RPMI7951 (cell line): ENCODE results near the gene PRKCI. TPM values are rescaled to one million over a fixed set of nuclear protein-coding genes. Genes with fewer than 3 reads are reported as not detected.
"Not testable (repeated sequence)": the region's sequence is repeated elsewhere in the genome, so short reads cannot be mapped to it uniquely, and the experiment has no call there.

Experiments
- DNase-seq: peaks from one replicate; pipeline ENCODE4 v3.0.0-alpha.2; 2012; ENCODE audit warnings: low read depth
- total RNA-seq: library from RNA; depleted of rRNA; stranded (reverse); fragments of >200 nt; shearing (Covaris generic); gene quantifications from 2 replicates; pipeline ENCODE4 v1.2.3, GENCODE V29; 2014; rRNA removed

Gene PRKCI
- total RNA-seq, 1 experiment from 2014 or later: 36.2 TPM

DNA sequence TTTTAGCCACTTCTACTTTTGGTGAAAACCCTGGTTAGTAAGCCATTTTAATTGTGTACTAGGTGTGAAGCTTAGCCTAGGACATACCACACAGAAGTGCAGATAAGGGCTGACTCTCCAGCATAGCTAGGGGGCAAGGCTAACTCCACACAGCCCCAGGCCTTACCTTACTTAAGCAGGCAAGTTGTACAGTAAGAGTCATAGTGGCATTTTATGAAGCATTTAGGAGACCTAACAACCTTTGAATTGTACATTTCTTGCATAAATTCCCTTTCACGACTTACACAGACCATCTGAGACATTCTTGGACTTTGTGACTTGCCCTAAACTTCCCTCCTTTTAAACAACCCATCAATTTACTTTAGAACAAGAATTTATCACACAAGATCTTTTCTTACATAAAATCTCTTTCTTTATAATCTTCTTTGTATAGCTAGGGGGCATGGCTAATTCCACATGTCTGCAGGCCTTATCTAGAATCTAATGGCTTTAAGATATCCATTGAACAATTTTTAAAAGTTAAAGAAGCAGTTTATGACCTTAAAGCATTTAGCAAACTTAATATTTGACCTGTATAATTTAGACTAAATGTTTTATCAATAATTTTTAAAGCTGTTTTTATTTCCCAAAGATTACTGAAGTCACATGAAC, 116.6 kb downstream of the PRKCI start:
- no peak for DNase-seq

- not testable (repeated sequence) for DNase-seq
Measured at GRCh38 chr3:170342273-170342672, 120.0 kb downstream of the PRKCI start.

GRCh38 chr3:170343859-170344258, 121.6 kb downstream of the PRKCI start:
- DNase-seq: not testable (repeated sequence)

GRCh38 chr3:170344971-170345370, 122.7 kb downstream of the PRKCI start:
- DNase-seq: no peak

DNA sequence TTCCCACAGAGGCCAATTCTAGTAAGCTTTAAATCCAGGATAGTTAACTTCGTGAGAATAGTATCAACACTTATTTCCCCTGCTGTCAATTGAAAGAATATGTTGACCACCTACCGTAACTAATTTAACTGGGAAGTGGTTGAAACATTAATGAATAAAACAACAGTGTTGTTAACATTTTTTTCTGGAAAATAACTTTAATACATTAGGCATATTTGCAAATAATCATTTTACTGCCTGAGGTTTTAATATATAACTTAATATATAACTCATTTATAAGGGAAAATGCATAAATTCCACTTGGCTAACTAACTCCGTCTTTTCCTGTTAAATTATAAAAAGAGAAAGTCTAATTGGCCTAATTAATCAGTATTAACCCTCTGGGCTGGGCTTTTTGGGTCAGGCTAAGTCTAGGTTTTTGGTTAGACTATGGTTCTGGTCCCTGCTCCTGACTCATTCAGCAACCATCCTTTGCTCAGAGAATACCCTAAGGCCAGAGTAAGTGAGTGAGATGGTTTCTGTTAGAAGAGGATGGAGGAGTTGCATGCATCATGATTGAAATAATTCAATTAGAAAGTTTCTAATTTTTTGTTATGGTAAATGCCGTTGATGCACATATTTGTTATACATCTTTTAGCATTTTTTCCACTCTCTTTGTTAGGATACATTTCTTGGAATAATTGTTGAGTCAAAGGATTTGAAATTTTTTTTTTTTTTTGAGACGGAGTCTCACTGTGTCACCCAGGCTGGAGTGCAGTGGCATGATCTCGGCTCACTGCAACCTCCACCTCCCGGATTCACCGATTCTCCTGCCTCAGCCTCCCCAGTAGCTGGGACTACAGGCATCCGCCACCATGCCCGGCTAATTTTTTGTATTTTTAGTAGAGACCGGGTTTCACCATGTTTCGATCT, 124.5 kb downstream of the PRKCI start:
- DNase-seq: peak; percentile 85

- no peak for DNase-seq
Measured at GRCh38 chr3:170350515-170351413, 128.5 kb downstream of the PRKCI start.

GRCh38 chr3:170352936-170353335, 130.7 kb downstream of the PRKCI start:
- DNase-seq: no peak

- no peak for DNase-seq
Measured at GRCh38 chr3:170353485-170353884, 131.3 kb downstream of the PRKCI start.

DNA sequence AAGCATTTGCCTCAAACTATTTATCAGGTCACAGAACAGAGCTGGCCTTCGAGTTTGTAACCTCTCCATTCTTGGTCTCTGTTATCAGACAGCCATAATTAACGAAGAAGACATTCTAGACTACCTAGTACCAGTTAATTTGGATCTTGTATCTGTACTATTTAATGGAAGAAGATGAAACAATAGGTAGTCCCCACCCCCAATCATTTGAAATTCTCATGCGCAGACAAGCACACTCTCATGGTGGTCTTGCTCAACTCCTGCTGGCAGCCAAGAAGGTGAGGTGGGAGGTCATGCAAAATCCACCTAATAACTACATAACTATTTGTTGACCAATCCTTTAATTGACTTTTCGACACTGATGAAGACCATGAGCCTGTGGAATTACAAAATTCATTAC, 132.5 kb downstream of the PRKCI start:
- no peak for DNase-seq

Other genes with a start within 250 kb of the PRKCI start
- 0.24 and 0.29 TPM in 2 replicates for gene GPR160, start 184.4 kb upstream of the PRKCI start, total RNA-seq
- 19.2 and 43.9 TPM in 2 replicates for gene PHC3, start 40.7 kb upstream of the PRKCI start, total RNA-seq
- gene SKIL, start 135.3 kb downstream of the PRKCI start, total RNA-seq: 41.9 and 53.1 TPM in 2 replicates
- gene CLDN11, start 196.4 kb downstream of the PRKCI start, total RNA-seq: 32.3 and 34.4 TPM in 2 replicates